GM19328 (cell line): ENCODE measurements around the gene HHATL.

Experiments used
- ATAC-seq: cut with Tn5 transposase; IDR thresholded peaks from one replicate; pipeline ENCODE4 v1.9.1; 2021; ENCODE audit warnings: mild to moderate bottlenecking, moderate library complexity; ENCODE audit not compliant: unreplicated experiment

HHATL gene

GRCh38 chr3:42654331-42655201 lies 48.0 kb downstream of the HHATL start:
- ATAC-seq, result no peak

- no peak for ATAC-seq
Observed at GRCh38 chr3:42653560-42654330, 48.9 kb downstream of the HHATL start, which contains the start of gene ZBTB47. TSS of gene ZBTB47 (plus strand) at chr3:42653697. CDS start at chr3:42658356, 4,659 bp downstream.

- ATAC-seq, result no peak
Observed at GRCh38 chr3:42653303-42653559, 49.4 kb downstream of the HHATL start.

- no peak for ATAC-seq
Observed at GRCh38 chr3:42652611-42653302, 49.8 kb downstream of the HHATL start.

- no peak for ATAC-seq
Observed at GRCh38 chr3:42652251-42652610, 50.4 kb downstream of the HHATL start.

GRCh38 chr3:42651248-42652091 lies 51.1 kb downstream of the HHATL start:
- ATAC-seq, result no peak

- no peak for ATAC-seq
Observed at GRCh38 chr3:42649783-42650182, 52.8 kb downstream of the HHATL start.

GRCh38 chr3:42649006-42649405 lies 53.6 kb downstream of the HHATL start:
- no peak for ATAC-seq

GRCh38 chr3:42647821-42648459 lies 54.7 kb downstream of the HHATL start:
- ATAC-seq, result no peak
